Activated T-helper 1 cell treated with Interleukin-2 at 50 U/mL for 16 hours (primary cell): ENCODE data around the gene FNBP1L.

Experiments
- DNase-seq: peaks from one replicate; pipeline ENCODE4 v3.0.0-alpha.2; 2020; ENCODE audit warnings: low read depth

Gene FNBP1L

DNA sequence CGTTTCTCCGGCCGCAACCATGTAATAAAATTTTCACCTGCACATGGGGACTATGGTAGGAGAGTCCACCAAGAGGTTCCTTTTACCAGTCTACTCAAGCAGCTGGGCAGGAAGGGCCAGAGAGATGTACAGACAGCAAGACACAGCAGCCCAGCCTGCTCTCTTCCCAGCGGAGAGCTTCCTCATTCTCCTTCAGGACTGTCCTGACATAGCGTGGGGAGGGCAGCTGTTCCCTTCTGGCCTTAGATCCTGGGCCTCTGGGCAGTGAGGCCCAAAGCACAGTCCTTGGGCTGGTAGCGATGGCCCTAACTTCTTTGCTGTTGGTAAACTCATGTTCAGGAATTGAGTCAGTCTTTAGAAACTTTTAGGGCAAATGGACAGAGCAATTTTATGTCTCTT, 144.6 kb downstream of the FNBP1L start:
- DNase-seq, result no peak

DNA sequence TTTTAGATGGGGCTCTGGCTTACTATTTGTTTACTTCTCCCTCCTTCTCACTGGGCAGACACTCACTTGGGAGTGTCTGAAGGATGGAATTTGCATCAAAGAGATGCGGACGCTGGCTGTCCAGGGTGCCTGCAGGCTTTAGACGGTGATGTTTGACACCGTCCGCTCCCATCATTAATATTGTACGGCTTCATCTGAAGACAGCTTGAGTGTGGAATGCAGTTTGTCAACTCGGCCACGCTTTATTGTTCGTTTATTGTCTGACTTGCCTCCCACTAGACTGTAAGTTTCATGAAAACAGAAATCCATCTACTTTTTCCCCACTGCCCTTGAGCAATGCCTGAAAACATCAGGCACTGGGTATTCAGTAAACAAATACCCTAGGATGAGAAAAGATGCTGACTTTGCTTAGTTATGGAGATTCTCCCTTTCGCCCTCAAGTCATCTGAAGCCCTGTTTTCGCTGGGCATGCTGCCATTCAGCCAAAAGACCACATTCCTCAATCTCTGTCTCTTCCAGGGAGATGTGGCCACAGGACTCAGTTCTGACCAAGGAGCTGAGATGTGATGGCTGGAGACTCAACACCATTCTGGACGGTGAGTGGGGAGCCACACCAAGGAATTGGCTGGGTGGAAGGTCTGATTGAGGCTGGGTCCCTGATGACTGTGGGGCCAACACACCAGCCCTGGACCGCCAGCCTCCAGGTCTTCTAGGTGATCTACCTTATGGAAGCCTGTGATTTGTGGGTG, 146.1 kb downstream of the FNBP1L start:
- no peak for DNase-seq

DNA sequence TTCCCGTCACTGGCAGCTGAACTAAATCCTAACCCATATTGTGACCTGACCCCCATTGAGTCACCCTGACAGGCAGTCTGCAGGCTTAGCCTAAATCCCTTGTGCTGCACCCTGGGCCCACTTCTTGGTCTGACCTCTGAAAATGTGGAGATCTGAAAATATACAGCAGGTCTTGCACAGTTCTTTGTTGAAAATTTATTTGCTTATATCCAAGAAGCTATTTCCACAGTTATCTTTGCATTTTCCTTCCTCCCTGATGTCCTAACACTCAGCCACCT, 146.6 kb downstream of the FNBP1L start:
- no peak for DNase-seq

GRCh38 chr1:93595266-93595665, 147.3 kb downstream of the FNBP1L start:
- DNase-seq, result no peak

GRCh38 chr1:93595743-93596142, 147.8 kb downstream of the FNBP1L start:
- DNase-seq, result no peak

GRCh38 chr1:93596329-93597089, 148.6 kb downstream of the FNBP1L start:
- no peak for DNase-seq

DNA sequence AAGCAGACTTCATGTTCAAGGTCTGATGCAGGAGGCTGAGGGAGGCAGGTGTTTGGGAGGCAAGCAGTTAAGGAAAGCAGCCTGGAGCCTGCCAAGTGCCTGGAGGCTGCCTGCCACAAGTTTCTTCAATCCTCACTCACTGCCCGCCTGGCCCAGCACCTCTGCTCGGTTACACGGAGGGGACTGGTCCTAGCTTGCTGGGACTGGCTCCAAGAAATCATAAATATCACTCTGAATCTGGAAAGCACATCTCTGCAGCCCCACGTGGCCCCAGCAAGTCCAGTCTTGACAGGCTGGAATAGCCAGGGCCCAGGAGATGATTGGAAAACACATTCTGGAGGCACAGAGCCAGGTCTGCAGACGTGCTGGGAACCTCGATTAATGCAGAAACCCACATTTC, 149.8 kb downstream of the FNBP1L start:
- DNase-seq, result no peak

DNA sequence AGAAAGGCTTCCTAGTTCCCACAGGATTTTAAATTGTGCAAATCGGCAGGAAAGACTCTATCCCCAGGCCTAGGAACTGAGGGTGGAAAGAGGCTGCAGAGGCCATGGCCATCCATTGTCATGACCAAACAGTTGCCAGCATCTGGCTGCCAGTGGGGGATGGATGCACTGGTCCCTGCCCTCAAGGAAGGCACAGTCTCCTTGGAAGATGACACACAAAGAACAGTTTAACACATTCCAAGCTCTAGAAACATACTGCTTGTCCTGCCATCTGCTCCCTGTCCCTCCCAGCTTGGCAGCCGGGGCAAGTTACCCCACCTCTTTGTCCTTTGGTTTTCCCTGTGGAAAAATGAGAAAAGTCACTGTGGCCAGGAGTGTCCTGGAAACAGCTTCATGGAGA, 150.5 kb downstream of the FNBP1L start:
- no peak for DNase-seq

GRCh38 chr1:93598861-93599439, 151.0 kb downstream of the FNBP1L start:
- DNase-seq, result no peak

GRCh38 chr1:93599479-93599878, 151.6 kb downstream of the FNBP1L start:
- DNase-seq, result no peak

DNA sequence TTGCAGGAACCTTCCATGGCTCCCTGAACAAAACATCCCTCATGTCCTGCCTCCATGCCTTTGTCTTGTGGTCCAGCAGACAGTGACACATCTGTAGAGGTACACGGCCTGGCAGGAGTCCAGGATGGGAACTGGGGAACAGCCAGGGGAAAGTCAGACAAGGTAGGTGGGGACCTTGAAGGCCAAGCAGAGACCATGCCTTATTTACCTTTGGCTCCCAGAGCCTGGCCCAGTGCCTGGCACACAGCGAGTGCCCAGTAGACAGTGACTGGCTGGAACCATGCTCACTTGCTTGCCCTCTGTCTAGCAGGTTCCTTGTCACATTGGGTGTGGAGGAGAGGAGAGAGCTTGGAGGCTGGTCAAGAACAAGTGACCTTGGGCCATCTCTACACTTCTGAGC, 152.7 kb downstream of the FNBP1L start:
- DNase-seq, result no peak

- DNase-seq, result no peak
Observed at GRCh38 chr1:93601686-93602085, 153.8 kb downstream of the FNBP1L start.

- DNase-seq, result no peak
Observed at GRCh38 chr1:93602101-93602500, 154.2 kb downstream of the FNBP1L start.

DNA sequence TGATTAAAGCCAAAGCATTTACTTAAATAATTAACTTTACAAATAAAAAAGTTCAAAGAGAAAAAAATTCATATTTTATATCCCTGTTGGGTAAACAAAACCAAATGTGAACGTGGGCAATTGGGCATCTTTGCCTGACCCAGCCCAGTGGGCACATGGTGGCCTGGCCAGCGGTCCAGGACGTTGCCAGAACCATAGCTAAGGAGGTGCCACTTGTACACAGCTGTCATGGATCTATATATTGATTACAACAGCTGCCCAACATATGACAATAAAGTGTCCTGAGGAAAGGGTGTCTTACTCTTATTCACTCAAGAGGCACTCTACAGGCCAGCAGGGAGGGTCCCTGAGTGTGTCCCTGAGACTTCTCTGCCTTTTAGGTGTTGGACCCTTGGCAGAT, 155.2 kb downstream of the FNBP1L start:
- DNase-seq, result no peak

DNA sequence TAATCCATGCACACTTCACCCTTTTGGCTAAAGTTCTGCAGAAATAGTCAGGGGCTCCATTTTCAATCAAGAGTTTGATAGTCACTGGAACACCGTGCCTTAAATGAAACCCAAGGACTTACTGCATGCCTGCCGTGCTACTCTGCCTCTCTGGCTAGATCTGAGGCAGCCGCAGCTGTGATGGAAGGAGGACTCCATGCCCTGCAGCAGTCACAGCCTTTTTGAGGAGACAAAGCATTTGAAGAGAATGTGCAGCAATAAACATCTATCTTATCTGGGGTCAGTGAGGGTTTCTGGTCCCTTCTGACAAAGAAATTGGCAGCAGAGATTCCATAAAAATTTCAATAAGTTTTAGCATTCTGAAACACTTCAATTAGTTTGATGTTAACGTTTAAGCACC, 155.7 kb downstream of the FNBP1L start:
- DNase-seq, result no peak
